ENCODE results near the gene UBE2M.
A peak's percentile ranks its signal among the peaks of the same experiment; 100 is the strongest.

Gene UBE2M

GRCh38 chr19:58575183-58576041, 17.0 kb upstream of the UBE2M start:
- Histone ChIP-seq H3K4me3 (ENCODE audit: insufficient read depth, low read length, poor library complexity, severe bottlenecking) (peak overlapping the region; percentile 90), H3F3A (ENCODE audit: insufficient read depth) (peaks cover 25% of the 10 kb centered on the region), H3K36me3 (ENCODE audit: low read length) (no peaks in the 10 kb centered on the region), H4K20me1 (ENCODE audit: low read depth, low read length) (no peaks in the 10 kb centered on the region), H3K9me2 (replicated peaks; ENCODE audit: insufficient read depth, low read length) (no peaks in the 10 kb centered on the region), H2AFZ (ENCODE audit: low read depth, low read length, severe bottlenecking) (peak overlapping the region; percentile 88), H3K9ac (ENCODE audit: low read length) (peak overlapping the region; percentile 73), H3K9me3 (ENCODE audit: insufficient read depth, low read length) (no peaks in the 10 kb centered on the region), H3K27me3 (ENCODE audit: low read length) (no peaks in the 10 kb centered on the region), H3K4me2 (ENCODE audit: low read depth, low read length, poor library complexity, severe bottlenecking) (peak overlapping the region; percentile 89), H3K79me2 (ENCODE audit: insufficient read depth, low read length) (no peaks in the 10 kb centered on the region), H3K27ac (ENCODE audit: low read depth, low read length) (peak overlapping the region; percentile 48; the same call in 1 of the 2 replicates)
- TF ChIP-seq EZH2phosphoT487 (conservative IDR thresholded peaks at IDR 0.05; ENCODE audit: low read length) (no peak), CTCF (IDR thresholded peaks at IDR 0.05; ENCODE audit: insufficient read depth, low read length, poor library complexity, severe bottlenecking) (no peak)

GRCh38 chr19:58573658-58574164, 15.3 kb upstream of the UBE2M start:
- H3F3A ChIP-seq (ENCODE audit: insufficient read depth): peaks cover 20% of the 10 kb centered on the region
- H3K9me2 ChIP-seq (replicated peaks; ENCODE audit: insufficient read depth, low read length): no peaks in the 10 kb centered on the region
- H2AFZ ChIP-seq (ENCODE audit: low read depth, low read length, severe bottlenecking): peak overlapping the region; percentile 44
- peak overlapping the region; percentile 68 for H3K9ac ChIP-seq (ENCODE audit: low read length)
- peak overlapping the region; percentile 89 for H3K4me2 ChIP-seq (ENCODE audit: low read depth, low read length, poor library complexity, severe bottlenecking)
- no peak for TF ChIP-seq EZH2phosphoT487 (conservative IDR thresholded peaks at IDR 0.05; ENCODE audit: low read length)
- no peak for TF ChIP-seq CTCF (IDR thresholded peaks at IDR 0.05; ENCODE audit: insufficient read depth, low read length, poor library complexity, severe bottlenecking)
- no peaks in the 10 kb centered on the region for H3K79me2 ChIP-seq (ENCODE audit: insufficient read depth, low read length)
- H4K20me1 ChIP-seq (ENCODE audit: low read depth, low read length): no peaks in the 10 kb centered on the region
- H3K27ac ChIP-seq (ENCODE audit: low read depth, low read length): peak overlapping the region; percentile 32; the same call in 1 of the 2 replicates
- H3K27me3 ChIP-seq (ENCODE audit: low read length): no peaks in the 10 kb centered on the region
- peak overlapping the region; percentile 66 for H3K4me3 ChIP-seq (ENCODE audit: insufficient read depth, low read length, poor library complexity, severe bottlenecking)
- H3K9me3 ChIP-seq (ENCODE audit: insufficient read depth, low read length): no peaks in the 10 kb centered on the region
- H3K36me3 ChIP-seq (ENCODE audit: low read length): no peaks in the 10 kb centered on the region

GRCh38 chr19:58572818-58573657, 14.6 kb upstream of the UBE2M start, which contains the start of gene MZF1:
TSS of gene MZF1 (minus strand) at chr19:58573335. CDS start at chr19:58571389, 1,946 bp downstream.
- H3K4me2 ChIP-seq (ENCODE audit: low read depth, low read length, poor library complexity, severe bottlenecking): peak within 1 kb of the TSS; percentile 89
- H3K4me3 ChIP-seq (ENCODE audit: insufficient read depth, low read length, poor library complexity, severe bottlenecking): peak within 1 kb of the TSS; percentile 66
- H3K9ac ChIP-seq (ENCODE audit: low read length): peak within 1 kb of the TSS; percentile 68
- peaks cover 18% of the 10 kb centered on the region for H3F3A ChIP-seq (ENCODE audit: insufficient read depth)
- H3K27me3 ChIP-seq (ENCODE audit: low read length): no peaks in the 10 kb centered on the region
- no peaks in the 10 kb centered on the region for H4K20me1 ChIP-seq (ENCODE audit: low read depth, low read length)
- H3K9me2 ChIP-seq (replicated peaks; ENCODE audit: insufficient read depth, low read length): no peaks in the 10 kb centered on the region
- no peaks in the 10 kb centered on the region for H3K9me3 ChIP-seq (ENCODE audit: insufficient read depth, low read length)
- H3K27ac ChIP-seq (ENCODE audit: low read depth, low read length): peak within 1 kb of the TSS; percentile 81
- no peak for TF ChIP-seq EZH2phosphoT487 (conservative IDR thresholded peaks at IDR 0.05; ENCODE audit: low read length)
- no peak for TF ChIP-seq CTCF (IDR thresholded peaks at IDR 0.05; ENCODE audit: insufficient read depth, low read length, poor library complexity, severe bottlenecking)
- peak within 1 kb of the TSS; percentile 44 for H2AFZ ChIP-seq (ENCODE audit: low read depth, low read length, severe bottlenecking)
- no peaks in the 10 kb centered on the region for H3K79me2 ChIP-seq (ENCODE audit: insufficient read depth, low read length)
- no peaks in the 10 kb centered on the region for H3K36me3 ChIP-seq (ENCODE audit: low read length)
